ENCODE data around the gene PLA2G4B. TPM values are rescaled to one million over a fixed set of nuclear protein-coding genes. Genes with fewer than 3 reads are reported as not detected.

PLA2G4B gene
- polyA plus RNA-seq, 3 donors: 5.3 to 7.9 (median 5.5) TPM

- no peak for DNase-seq (ENCODE audit: low read depth in 3 of 3, low spot score in 2 of 3)
Observed at GRCh38 chr15:41806291-41807181, 32.1 kb upstream of the PLA2G4B start.

DNA sequence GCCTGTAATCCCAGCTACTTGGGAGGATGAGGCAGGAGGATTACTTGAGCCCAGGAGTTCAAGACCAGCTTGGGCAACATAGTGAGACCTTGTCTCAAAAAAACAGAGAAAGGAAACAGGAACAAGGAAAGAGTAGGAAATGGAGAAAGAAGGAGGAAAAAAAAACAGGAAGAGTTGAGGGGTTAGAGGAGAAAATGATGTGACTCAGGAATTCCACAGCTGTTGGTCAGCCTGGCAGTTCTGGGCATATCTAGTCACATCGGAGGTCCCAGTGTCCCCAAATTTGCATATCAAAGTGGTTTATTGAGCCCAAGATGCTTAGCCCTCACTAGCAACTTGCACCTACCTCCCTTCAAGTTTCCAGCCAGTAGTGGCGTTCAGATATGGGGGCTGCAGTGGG, 29.5 kb upstream of the PLA2G4B start:
- no peak for DNase-seq (ENCODE audit: low read depth in 3 of 3, low spot score in 2 of 3)

GRCh38 chr15:41809526-41810220, 29.0 kb upstream of the PLA2G4B start:
- DNase-seq (ENCODE audit: low read depth in 3 of 3, low spot score in 2 of 3): no peak

DNA sequence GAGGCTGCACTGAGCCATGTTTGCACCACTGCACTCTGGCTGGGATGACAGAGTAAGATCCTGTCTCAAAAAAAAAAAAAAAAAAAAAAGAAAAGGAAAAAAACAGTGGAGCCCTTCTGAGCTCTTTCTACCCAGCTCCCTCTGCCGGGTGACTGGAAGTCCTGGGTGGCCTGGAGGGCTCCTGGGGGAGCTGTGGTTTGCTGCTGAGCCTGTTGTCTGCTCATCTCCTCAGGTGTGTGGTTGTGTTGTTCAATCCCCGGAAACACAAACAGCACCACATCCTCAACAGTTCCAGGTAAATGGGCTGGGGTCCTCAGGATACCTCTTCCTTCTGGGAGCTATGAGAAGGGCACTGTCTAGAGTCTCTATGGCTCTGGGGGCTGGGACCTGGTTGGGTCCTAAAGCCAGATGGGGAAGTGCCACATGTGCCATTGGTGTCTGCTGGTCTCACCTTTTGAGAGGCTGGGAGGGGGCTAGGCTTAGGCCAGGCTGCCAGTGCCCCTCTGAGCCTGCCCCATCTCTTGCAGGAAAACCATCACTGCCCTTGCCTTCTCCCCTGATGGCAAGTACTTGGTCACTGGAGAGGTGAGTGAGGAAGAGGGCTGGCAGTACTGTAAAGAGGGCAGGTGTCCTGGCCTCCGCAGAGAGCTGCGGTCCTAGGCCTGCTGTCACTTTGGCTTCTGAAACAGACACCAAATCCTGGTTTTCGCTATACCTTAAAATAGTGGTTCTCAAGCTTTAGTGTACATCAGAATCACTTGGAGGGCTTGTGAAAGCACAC, 27.8 kb upstream of the PLA2G4B start:
- DNase-seq (ENCODE audit: low read depth in 3 of 3, low spot score in 2 of 3): no peak

DNA sequence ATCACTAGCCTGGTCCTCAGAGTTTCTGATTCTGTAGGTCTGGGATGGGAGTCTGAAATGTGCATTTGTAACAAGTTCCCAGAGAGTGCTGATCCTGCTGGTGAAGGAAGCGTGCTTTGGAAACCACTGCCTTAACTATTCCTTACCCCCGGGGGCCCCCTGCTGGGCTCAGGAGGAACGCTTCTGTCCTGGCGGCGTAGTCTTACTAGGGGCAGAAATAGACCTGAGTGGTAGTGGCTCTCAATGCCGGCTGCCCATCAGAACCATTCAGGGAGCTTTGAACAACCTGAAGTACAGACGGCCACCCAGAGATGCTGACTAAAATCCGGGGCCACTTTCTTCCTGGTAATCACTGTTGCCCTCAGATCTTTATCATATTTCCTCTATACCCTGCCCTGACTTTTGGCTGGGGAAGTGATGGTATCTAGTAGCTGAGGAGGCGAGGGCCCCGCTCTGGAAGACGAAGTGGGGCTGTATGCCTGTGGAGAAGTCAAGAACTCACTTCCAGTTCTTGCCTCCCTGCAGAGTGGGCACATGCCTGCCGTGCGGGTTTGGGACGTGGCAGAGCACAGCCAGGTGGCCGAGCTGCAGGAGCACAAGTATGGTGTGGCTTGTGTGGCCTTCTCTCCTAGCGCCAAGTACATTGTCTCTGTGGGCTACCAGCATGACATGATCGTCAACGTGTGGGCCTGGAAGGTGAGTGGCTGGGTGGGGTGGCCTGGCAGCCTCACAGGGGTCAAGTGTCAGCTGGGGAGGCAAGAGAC, 27.0 kb upstream of the PLA2G4B start:
- peak; percentile 54 to 60 (median 60) for DNase-seq (ENCODE audit: low read depth in 3 of 3, low spot score in 2 of 3)

DNA sequence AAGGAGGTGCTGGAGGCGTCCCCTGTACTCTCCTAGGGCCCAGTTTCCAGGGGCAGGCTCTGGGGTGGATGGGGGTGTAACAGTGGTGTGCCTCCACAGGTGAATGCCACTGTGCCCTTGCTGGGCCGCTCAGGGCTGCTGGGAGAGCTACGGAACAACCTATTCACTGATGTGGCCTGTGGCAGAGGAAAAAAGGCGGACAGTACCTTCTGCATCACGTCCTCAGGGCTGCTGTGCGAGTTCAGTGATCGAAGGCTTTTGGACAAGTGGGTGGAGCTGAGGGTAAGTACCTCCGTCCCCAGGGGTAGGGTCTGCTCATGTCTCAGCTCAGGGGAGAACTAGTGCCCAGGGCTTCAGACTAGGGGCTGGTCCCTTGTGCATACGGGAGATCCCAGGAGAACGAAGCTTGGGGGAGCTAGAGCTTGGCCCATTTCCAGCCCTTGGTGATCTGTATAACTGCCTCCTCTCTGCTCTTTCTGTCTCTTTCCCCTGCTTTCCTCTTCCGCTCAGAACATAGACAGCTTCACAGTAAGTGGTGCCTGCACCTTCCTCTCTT, 25.7 kb upstream of the PLA2G4B start:
- DNase-seq (ENCODE audit: low read depth in 3 of 3, low spot score in 2 of 3): no peak

GRCh38 chr15:41813426-41813825, 25.2 kb upstream of the PLA2G4B start:
- DNase-seq (ENCODE audit: low read depth in 3 of 3, low spot score in 2 of 3): no peak

GRCh38 chr15:41814534-41814933, 24.1 kb upstream of the PLA2G4B start:
- no peak for DNase-seq (ENCODE audit: low read depth in 3 of 3, low spot score in 2 of 3)

GRCh38 chr15:41816788-41817187, 21.9 kb upstream of the PLA2G4B start:
- DNase-seq (ENCODE audit: low read depth in 3 of 3, low spot score in 2 of 3): no peak

DNA sequence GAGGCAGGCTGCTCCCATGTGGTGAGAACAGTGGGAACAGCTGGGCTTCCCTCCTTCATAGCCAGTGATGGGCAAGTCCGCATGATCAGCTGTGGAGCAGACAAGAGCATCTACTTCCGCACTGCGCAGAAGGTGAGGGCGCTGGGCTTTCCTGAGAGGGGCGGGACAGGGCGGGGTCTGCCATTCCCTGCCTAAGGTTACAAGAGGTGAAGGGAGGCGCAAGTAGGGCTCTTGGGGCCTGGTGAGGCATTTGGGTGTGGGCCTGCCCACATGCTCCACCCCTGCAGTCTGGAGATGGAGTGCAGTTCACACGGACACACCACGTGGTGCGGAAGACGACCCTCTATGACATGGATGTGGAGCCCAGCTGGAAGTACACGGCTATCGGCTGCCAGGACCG, 21.3 kb upstream of the PLA2G4B start:
- no peak for DNase-seq (ENCODE audit: low read depth in 3 of 3, low spot score in 2 of 3)

DNA sequence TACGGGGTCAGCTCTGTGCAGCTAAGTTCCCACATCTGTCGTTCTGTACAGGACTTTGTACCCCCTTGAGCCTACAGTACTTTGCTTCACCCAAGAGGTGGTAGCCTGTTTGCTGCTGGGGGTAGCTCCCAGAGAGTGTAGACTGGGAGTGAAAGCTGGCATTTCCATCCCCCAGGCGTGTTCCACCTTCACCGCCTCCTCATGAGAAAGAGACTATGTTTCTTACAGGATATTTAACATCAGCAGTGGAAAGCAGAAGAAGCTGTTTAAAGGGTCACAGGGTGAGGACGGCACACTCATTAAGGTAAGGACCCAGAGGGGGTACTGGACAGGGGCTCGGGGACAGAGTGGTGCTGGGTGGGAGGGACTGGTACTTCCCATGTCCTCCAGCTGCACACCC, 20.9 kb upstream of the PLA2G4B start:
- no peak for DNase-seq (ENCODE audit: low read depth in 3 of 3, low spot score in 2 of 3)

- no peak for DNase-seq (ENCODE audit: low read depth in 3 of 3, low spot score in 2 of 3)
Observed at GRCh38 chr15:41819455-41820050, 19.1 kb upstream of the PLA2G4B start.

DNA sequence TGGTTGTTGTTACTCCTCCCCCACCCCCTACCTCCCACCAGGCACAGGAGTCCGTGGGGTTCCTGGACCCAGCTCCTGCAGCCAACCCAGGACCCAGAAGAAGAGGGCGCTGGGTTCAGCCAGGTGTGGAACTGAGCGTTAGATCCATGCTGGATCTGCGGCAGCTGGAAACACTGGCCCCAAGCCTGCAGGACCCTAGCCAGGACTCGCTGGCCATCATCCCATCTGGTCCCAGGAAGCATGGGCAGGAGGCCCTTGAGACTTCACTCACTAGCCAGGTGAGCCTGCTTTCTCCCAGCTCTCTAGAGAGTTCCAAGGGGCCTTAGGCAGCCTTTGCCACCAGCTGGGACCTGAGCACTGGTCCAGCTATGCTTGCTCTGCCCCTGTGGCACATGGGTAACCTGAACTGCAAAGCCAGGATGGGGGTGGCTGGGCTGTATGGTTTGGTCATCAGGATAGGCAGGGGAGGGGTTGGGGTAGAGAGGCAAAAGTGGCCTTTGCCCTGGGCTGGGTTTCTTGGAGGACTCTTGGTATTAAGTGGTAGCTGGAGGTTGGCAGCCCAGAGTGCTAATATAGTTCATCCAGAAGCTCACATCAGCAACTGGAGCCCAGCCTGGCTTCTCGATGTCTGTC, 17.7 kb upstream of the PLA2G4B start:
- no peak for DNase-seq (ENCODE audit: low read depth in 3 of 3, low spot score in 2 of 3)

GRCh38 chr15:41821831-41822230, 16.8 kb upstream of the PLA2G4B start:
- DNase-seq (ENCODE audit: low read depth in 3 of 3, low spot score in 2 of 3): no peak

- no peak for DNase-seq (ENCODE audit: low read depth in 3 of 3, low spot score in 2 of 3)
Observed at GRCh38 chr15:41822471-41822870, 16.2 kb upstream of the PLA2G4B start.

- DNase-seq (ENCODE audit: low read depth in 3 of 3, low spot score in 2 of 3): no peak
Observed at GRCh38 chr15:41822957-41823356, 15.7 kb upstream of the PLA2G4B start.

DNA sequence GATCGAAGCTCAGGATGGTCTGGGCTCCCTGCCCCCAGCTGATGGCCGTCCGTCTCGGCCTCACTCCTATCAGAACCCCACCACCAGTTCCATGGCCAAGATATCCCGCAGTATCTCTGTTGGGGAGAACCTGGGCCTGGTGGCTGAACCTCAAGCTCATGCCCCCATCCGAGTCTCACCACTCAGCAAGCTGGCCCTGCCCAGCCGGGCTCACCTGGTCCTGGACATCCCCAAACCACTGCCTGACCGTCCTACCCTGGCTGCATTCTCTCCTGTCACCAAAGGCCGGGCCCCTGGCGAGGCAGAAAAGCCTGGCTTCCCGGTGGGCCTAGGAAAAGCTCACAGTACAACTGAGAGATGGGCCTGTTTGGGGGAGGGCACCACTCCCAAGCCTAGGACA, 15.1 kb upstream of the PLA2G4B start:
- no peak for DNase-seq (ENCODE audit: low read depth in 3 of 3, low spot score in 2 of 3)

DNA sequence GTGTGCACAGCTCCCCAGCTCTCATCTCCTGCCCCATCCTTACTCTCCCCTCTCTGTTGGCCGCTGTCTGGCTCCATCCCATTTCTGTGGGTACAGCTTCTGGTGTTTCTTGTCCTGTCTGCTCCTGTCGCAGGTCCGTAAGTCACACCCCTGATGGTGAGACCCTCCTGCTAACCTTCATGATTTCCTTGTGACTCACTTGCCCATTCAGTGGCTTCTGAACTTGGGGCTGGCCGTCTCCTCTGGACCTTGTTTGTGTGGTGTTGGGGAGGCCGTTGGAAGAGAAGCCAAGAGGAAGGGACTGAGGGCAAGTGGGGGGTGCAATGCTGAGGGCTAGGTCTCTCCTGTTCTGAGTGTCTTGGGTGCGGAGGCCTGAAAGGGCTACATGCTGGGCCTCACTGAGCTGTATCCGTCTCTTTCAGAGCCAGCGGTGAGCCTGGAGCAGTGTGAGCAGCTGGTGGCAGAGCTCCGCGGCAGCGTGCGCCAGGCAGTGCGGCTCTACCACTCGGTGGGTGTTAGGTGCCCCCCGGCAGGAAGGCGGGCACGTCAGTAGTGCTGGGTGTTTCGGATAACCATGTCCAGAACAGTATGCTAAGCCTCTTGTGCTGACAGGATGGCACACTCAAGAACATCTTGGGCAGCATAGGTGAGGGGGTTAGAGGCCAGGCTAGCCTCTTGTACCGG, 14.4 kb upstream of the PLA2G4B start:
- no peak for DNase-seq (ENCODE audit: low read depth in 3 of 3, low spot score in 2 of 3)

- no peak for DNase-seq (ENCODE audit: low read depth in 3 of 3, low spot score in 2 of 3)
Observed at GRCh38 chr15:41825145-41825544, 13.5 kb upstream of the PLA2G4B start.

Measured in right renal cortex interstitium (tissue), 3 donors.